GM18951 (cell line): ENCODE results near the gene MYO1D.

ENCODE experiments used
- POLR2A ChIP-seq: IDR thresholded peaks from 4 replicates; pipeline ENCODE4 v1.6.1; 2011; ENCODE audit warnings: mild to moderate bottlenecking; ENCODE audit not compliant: insufficient read length, insufficient read depth; ENCODE audit errors: extremely low read depth
- in situ Hi-C: fragments of 300-500 bp; cut with MboI; formaldehyde crosslinking; loops from one replicate; pipeline ENCODE4 v1.12.0; 2022; ENCODE audit warnings: low sequenced_read_pairs, mixed read lengths, inconsistent platforms; ENCODE audit not compliant: unreplicated experiment

MYO1D gene

DNA sequence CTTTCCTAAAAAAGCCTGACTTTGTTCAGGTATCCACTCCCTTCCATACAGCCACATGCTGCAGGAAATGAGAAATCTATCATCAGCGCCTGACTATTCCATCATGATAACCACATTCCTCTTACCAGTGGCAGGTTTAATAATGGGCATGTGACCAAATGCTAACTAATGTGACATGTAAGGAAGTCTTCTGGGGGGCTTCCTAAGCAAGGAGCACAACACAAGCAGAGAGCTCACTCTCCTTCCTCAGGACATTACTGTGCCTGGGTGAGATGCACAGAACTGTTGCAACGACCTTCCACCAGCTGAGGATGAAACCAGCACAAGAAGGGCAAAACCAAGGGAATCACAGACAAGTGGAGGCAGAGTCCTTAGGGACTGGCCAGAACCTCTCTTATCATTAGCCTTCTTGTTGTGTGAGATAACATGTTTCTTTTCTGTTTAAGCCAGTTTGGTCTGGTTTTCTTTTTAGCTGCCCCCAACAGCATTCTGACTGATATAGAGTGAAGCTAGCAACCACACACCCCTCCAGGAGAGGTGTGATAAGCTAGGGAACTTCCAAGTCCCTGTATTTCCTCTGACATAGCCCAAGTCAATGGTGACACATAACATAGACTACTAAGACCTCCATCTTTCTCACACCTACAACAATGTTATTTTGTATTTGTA lies 16.9 kb downstream of the MYO1D start:
- TF ChIP-seq POLR2A, result no peak
- in situ Hi-C loops, result no loop called here

DNA sequence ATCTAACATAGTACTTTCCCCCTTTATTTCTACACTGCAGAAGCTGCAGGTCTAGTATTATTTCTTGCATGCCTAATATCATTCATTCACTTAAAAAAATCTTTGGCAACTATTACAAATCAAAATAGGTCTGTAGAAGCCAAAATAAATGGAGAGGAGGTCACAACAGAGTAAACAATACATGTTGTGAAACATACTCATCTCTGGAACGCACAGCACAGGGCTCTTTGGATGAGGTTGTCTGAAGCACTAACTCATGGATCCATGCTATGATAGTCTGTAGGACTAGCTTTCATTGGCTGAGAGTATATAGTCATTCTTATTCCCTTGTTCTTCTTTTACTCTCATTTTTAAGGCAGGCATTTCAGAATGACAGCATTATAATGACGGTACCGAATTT lies 21.3 kb downstream of the MYO1D start:
- no peak for TF ChIP-seq POLR2A
- in situ Hi-C loops, result no loop called here

DNA sequence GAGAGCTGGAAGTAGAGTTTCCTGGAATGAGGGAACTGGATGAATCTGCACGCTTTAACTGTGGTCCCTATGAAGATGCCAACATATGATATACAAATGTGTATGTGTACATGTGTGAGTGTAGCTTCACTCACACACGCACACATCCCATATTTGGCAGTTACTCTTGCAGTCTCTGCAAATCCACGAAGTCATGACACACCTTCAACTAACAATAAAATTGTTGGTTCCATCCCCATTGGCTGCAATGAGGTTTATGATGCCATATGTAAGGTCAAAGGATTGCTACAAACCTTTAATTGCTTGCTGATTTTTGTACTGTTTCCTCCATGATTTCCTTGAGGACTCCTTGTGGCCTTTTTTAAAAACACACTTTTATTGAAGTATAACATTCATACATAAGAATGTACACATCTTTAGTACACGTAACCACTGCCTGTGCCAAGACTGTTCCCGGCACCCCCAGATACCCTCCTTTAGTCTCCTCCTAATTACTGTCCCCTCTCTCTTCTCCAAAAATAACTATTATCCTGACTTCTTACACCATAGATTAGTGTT lies 22.0 kb downstream of the MYO1D start:
- in situ Hi-C loops, result no loop called here
- no peak for TF ChIP-seq POLR2A

DNA sequence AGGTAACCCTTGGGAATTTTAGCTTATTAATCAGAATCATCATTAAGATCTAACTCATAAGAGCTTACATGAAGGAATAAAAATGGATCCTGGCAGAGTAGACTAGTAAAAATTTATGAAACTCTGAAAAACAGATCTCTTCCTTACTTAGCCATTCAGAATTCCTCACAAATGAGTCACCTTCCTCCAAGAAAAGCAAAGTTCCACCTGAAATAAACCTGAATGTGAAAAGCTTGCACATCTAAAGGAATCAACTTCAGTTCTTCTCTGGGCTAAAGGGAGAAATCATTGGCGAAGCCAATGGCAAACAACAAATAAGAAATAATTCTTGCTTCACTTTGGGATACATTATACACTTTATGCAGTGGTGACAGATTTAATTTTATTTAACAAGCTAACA lies 22.7 kb downstream of the MYO1D start:
- in situ Hi-C loops, result no loop called here
- TF ChIP-seq POLR2A, result no peak

DNA sequence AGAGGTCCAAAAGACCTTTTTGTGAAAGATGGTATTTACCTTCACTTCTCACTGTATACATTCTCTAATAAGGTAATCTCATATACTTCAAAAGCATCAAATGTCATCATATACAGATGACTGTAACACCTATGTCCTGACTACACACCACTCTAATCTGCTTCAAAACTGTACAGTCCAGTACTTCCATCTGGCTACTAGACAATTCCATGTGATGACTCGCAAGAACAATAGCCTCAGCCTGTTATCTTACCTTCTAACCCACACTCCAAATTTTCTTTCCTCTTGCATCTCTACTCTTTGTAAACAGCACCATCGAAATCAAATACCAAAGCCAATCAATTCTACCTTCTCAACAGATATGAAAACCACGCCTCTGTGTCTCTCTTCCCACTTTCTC lies 24.1 kb downstream of the MYO1D start:
- no peak for TF ChIP-seq POLR2A
- in situ Hi-C loops, result no loop called here

DNA sequence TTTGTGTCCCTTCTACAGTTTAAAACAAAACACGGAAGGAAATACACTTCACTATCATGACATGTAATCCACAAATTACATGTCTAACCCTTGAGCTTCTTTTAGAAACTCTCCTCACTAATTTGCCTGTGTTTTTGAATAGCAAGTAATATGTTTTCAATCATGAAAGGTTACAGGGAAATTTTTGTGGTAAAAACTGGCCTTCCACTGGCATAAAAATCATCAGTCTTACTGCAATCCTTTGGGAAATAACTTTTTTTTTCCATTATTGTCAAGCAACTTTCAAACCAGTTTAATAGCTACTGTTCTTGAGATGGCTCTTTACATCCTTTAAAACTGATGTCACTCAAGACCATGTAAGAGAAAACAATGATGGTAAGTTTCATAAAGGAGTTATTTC lies 27.0 kb downstream of the MYO1D start:
- in situ Hi-C loops, result no loop called here
- no peak for TF ChIP-seq POLR2A

DNA sequence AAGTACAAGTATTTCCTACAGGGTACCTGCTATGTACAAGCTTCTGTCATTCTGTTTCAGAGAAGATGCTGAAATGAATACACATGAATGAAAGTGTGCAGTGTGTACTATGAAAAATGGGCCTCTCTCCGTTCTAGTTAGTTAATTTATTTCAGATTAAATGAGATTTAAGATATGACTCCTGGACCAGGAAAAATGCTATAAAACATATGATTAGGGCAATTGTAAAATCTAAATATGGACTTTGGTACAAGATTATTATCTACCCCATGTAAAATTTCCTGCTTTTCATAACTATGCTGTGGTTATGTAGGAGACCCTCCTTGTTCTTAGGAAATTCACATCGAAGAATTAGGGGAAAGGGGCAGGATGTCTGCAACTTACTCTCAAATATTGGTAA lies 28.9 kb downstream of the MYO1D start:
- TF ChIP-seq POLR2A, result no peak

DNA sequence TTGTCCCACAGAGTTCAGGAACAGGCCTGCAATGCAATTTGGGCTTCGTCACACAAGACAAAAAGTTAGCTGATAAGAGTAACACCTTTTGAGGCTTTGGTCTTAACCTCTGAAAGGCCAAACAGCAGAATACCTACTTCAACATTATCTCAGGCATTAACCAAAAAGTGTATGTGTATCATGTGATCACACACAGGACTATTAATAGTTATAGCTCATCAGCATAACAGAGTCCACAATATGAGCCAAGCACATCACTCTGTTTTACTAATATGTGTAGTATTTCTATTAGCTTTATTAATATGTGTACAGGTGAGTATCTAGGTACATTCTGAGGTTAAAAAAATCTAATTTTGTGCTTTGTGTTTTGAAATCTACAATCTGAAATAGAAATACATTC lies 30.8 kb downstream of the MYO1D start:
- in situ Hi-C loops, result no loop called here
- no peak for TF ChIP-seq POLR2A

More for the DNA sequence above, 28.9 kb downstream of the MYO1D start:
- in situ Hi-C loops, result no loop called here

DNA sequence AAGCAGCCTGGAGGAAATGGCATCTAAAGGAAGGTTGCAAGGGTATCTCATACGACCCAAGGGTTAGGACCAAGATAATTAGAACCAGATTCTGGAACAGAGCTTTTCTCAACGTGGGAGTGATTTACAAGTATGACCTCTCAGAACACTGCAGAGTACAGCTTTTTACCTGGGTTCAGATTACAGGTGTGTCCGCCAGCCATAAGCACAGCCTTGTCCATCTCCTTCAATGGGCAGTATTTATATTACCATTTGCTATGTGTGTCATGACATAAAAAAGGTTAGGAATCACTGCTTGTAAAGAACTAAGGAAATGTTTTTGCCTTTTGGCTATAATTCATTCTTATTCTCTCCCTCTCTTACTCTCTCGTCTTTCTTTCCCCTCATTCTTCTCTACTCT lies 36.7 kb downstream of the MYO1D start:
- in situ Hi-C loops, result no loop called here
- TF ChIP-seq POLR2A, result no peak

DNA sequence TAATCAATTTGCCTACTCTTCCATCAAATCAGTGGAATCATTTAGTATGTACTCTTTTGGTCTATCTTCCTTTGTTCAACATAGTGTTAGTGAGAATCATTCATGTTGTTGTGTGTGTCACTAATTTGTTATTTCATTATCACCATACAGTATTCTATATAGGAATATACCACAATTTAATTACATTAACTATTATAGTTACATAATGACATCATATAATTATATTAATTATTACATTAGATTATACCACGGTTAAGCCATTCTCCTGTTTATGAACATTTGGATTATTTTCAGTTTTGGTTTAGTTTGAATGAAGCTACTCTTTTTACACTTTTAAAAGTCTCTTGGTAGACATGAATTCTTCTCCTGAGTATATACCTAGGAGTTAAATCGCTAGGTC lies 40.4 kb downstream of the MYO1D start:
- in situ Hi-C loops, result no loop called here
- no peak for TF ChIP-seq POLR2A

DNA sequence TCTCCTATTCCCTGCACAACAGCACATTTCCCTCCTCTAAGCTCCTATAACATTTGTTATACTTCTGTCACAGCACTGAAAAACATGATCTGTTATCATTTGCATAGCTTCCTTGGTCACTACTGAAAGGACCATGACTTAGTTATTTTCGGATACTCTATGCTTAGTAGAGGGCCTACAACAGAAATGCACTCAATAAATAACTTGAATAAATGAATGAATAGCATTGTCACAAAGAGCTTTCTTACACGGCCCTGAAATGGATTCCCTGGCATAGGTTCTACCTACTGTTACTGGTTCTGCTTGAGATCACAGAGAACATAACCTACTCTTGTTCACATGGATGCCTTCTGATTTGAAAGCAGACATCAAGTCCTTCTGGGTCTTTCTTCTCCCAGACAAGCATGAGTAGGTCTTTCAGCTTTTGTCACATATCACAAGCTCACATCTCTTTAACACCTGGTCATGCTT lies 41.6 kb downstream of the MYO1D start:
- in situ Hi-C loops, result no loop called here
- TF ChIP-seq POLR2A, result no peak

DNA sequence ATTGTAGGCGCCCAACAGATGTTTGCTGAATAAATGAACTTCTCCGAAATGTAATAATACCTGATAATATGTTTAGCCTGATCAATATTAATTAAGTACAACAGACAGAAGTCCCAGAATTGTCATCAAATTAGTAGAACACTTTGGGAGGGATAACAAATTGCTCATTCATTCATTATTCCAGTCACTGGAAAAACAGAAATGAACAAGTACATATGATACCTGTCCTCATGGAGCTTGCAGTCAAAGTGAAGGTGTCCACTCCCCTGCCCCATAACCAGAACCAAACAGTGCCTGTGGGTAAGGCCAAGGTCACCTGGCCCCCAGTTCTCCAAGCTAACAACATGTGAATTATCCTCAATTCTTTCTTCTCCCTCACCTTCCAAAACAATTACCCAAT lies 42.8 kb downstream of the MYO1D start:
- TF ChIP-seq POLR2A, result no peak
- in situ Hi-C loops, result no loop called here

DNA sequence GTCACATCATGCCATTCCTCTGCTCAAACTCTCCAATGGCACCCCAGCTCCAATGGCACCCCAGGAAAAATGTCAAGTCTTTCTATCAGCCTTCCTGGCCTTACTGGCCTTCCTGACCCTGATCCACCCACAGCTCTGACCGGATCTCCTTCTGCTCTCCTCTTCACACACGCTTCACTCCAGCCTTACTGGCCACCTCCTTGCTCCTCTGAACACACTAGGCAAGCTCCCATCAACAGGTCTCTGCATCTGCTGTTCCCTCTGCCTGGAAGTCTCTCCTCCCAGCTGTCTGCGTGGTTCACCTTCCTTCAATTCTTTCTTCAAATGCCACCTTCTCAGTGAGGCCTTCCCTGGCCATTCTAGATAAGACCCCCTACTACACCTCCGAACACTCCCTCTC lies 43.4 kb downstream of the MYO1D start:
- TF ChIP-seq POLR2A, result no peak
- in situ Hi-C loops, result no loop called here

DNA sequence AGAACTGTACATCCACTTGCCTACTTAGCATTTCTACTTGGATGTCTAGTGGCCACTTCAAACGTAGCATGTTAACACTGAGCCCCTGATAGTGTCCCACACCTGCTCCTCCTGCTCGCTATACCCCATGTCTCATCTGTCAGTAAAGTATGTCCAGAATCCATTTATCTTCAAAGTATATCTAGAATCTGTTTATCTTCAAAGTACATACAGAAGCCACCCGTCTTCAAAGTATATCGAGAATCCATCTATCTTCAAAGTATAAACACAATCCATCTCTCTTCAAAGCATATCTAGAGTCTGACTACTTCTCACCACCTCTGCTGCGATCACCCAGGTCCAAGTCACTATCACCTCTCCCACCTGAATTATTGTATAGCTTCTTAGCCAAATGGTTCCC lies 43.8 kb downstream of the MYO1D start:
- TF ChIP-seq POLR2A, result no peak
- in situ Hi-C loops, result no loop called here

DNA sequence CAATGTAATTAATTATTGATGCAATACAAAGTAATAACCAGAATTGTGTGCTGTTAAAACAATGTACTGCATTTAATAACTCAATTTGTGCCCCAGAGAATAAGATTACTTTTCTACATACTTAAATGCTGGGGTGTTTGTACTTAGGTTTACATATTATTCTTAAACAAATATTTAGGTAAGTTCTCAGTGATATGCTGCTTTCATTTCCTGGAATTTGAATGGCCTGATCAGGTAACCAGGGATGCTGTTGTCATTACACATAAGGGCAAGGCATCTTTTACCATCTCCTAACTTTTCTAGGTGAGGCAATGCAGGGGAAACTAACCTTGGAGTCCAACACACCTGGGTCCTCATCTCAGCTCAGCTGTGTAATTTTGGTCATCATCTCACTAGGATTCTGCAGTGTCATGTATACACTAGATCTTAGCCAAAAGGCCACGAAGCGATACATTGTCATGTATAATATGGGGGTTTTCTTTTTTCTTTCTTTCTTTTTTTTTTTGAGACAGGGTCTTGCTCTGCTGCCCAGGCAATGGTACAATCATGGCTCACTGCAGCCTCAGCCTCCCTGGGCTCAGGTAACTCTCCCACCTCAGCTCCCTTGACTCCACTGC lies 45.2 kb downstream of the MYO1D start:
- in situ Hi-C loops, result no loop called here
- TF ChIP-seq POLR2A, result no peak

DNA sequence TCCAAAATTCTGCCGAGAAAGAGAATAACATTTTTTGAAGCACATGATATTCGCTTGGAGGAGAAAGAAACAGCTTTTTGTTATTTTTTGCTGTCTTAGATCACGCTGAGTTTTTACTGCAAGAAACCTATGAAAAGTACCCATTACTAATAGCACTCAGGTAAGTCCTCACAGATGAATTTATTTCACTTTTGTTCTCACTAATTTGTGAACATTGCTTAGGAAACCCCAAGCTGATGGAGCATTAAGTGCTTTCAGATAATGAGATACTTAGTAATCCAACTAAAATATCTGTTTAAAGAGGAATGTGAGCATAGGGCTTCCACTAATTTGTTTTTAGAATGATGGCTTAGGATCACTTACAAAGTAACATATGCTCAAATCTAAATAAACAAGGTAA lies 45.7 kb downstream of the MYO1D start:
- no peak for TF ChIP-seq POLR2A
- in situ Hi-C loops, result no loop called here
